GM23338 (cell line): ENCODE results near the gene CAMTA1. TPM values are rescaled to one million over a fixed set of nuclear protein-coding genes. Genes with fewer than 3 reads are reported as not detected.

ENCODE experiments used
- ATAC-seq: fragments of 200-7000 bp; cut with Tn5 transposase; 3 replicates; pipeline ENCODE4 v1.9.1; 2020
- DNase-seq: peaks from one replicate; pipeline ENCODE4 v3.0.0-alpha.2; 2015; ENCODE audit warnings: low spot score
- H2AFZ ChIP-seq: fragments of 200-600 bp; sonication (generic); 2 replicates; pipeline ENCODE4 v1.8.0; 2016; ENCODE audit warnings: antibody characterized with exemption, mild to moderate bottlenecking, moderate library complexity
- H3F3A ChIP-seq: fragments of 200-600 bp; sonication (generic); replicated peaks from 2 replicates; pipeline ENCODE4 v1.8.0; 2017; ENCODE audit warnings: antibody characterized with exemption, mixed run types, low read depth
- H3K27ac ChIP-seq: fragments of 200-600 bp; sonication (generic); 2 replicates; pipeline ENCODE4 v1.6.1; 2016; ENCODE audit warnings: low read depth
- H3K27me3 ChIP-seq: fragments of 200-600 bp; sonication (generic); 2 replicates; pipeline ENCODE4 v1.8.0; 2016; ENCODE audit warnings: mild to moderate bottlenecking, mixed run types, moderate library complexity; ENCODE audit not compliant: insufficient read depth
- H3K36me3 ChIP-seq: fragments of 200-600 bp; sonication (generic); 2 replicates; pipeline ENCODE4 v1.8.0; 2016; ENCODE audit warnings: mild to moderate bottlenecking; ENCODE audit not compliant: insufficient read depth
- H3K4me1 ChIP-seq: fragments of 200-600 bp; sonication (generic); 2 replicates; pipeline ENCODE4 v1.8.0; 2016; ENCODE audit warnings: mild to moderate bottlenecking, moderate library complexity; ENCODE audit not compliant: insufficient read depth
- H3K4me2 ChIP-seq: fragments of 200-600 bp; sonication (generic); 2 replicates; pipeline ENCODE4 v1.7.1; 2017; ENCODE audit warnings: mixed run types
- H3K4me3 ChIP-seq: fragments of 200-600 bp; sonication (generic); 2 replicates; pipeline ENCODE4 v1.6.1; 2016; ENCODE audit warnings: mixed run types
- H3K79me2 ChIP-seq: fragments of 200-600 bp; sonication (generic); replicated peaks from 2 replicates; pipeline ENCODE4 v1.8.0; 2017; ENCODE audit warnings: mild to moderate bottlenecking; ENCODE audit not compliant: insufficient read depth
- H3K9me2 ChIP-seq: fragments of 200-600 bp; sonication (generic); 2 replicates; pipeline ENCODE4 v1.8.0; 2017; ENCODE audit not compliant: insufficient read depth
- H4K20me1 ChIP-seq: fragments of 200-600 bp; sonication (generic); replicated peaks from 2 replicates; pipeline ENCODE4 v1.8.0; 2017; ENCODE audit warnings: mild to moderate bottlenecking; ENCODE audit not compliant: insufficient read depth
- H3K27ac Mint-ChIP-seq: 2 replicates; pipeline ENCODE4 v1.8.0; 2020; ENCODE audit warnings: inconsistent platforms, mild to moderate bottlenecking, moderate library complexity, mixed read lengths
- H3K27me3 Mint-ChIP-seq: 3 replicates; pipeline ENCODE4 v1.8.0; 2022; ENCODE audit warnings: low read depth, mild to moderate bottlenecking, moderate library complexity, mixed read lengths, inconsistent platforms; ENCODE audit not compliant: insufficient read depth, poor library complexity
- H3K36me3 Mint-ChIP-seq: 3 replicates; pipeline ENCODE4 v1.8.0; 2021; ENCODE audit warnings: low read depth, mild to moderate bottlenecking, inconsistent platforms, moderate library complexity, mixed read lengths
- H3K4me1 Mint-ChIP-seq: 3 replicates; pipeline ENCODE4 v1.8.0; 2020; ENCODE audit warnings: mild to moderate bottlenecking, inconsistent platforms, mixed read lengths
- H3K4me3 Mint-ChIP-seq: 3 replicates; pipeline ENCODE4 v1.8.0; 2021; ENCODE audit warnings: moderate library complexity, mild to moderate bottlenecking, inconsistent platforms, mixed read lengths
- H3K9me3 Mint-ChIP-seq: 3 replicates; pipeline ENCODE4 v1.8.0; 2020; ENCODE audit warnings: moderate library complexity, mild to moderate bottlenecking, inconsistent platforms, mixed read lengths
- CREB1 ChIP-seq: fragments of 250-450 bp; sonication (Bioruptor Pico); IDR thresholded peaks from 2 replicates; pipeline ENCODE4 v1.5.0; 2020; ENCODE audit warnings: low read depth, mild to moderate bottlenecking, moderate library complexity
- EZH2 ChIP-seq: fragments of 200-600 bp; sonication (generic); IDR thresholded peaks from one replicate; pipeline ENCODE4 v1.8.0; 2017; ENCODE audit warnings: antibody characterized with exemption, mild to moderate bottlenecking, low read depth; ENCODE audit not compliant: unreplicated experiment
- EZH2phosphoT487 ChIP-seq: fragments of 200-600 bp; sonication (generic); IDR thresholded peaks from one replicate; pipeline ENCODE4 v1.8.1; 2018; ENCODE audit warnings: antibody characterized with exemption; ENCODE audit not compliant: unreplicated experiment
- JUNB ChIP-seq: IDR thresholded peaks from one replicate; pipeline ENCODE4 v1.6.1; 2016; ENCODE audit warnings: antibody characterized with exemption; ENCODE audit not compliant: unreplicated experiment
- NANOG ChIP-seq: IDR thresholded peaks from 2 replicates; pipeline ENCODE4 v1.6.1; 2016; ENCODE audit warnings: antibody characterized with exemption, borderline replicate concordance
- POLR2AphosphoS5 ChIP-seq: IDR thresholded peaks from 2 replicates; pipeline ENCODE4 v1.6.1; 2016; ENCODE audit warnings: antibody characterized with exemption, low read depth
- ZNF114 ChIP-seq: fragments of 250-450 bp; sonication (Bioruptor Pico); IDR thresholded peaks from 2 replicates; pipeline ENCODE4 v1.5.0; 2020; ENCODE audit warnings: mild to moderate bottlenecking, moderate library complexity
- ZNF462 ChIP-seq: fragments of 250-450 bp; sonication (Bioruptor Pico); IDR thresholded peaks from 2 replicates; pipeline ENCODE4 v1.5.0; 2020; ENCODE audit warnings: mild to moderate bottlenecking, moderate library complexity
- polyA plus RNA-seq: library from polyadenylated mRNA; unstranded; fragments of >200 nt; fragmentation: Nextera tagmentation; extraction: Ambion mirVana; gene quantifications from 2 replicates; pipeline ENCODE4 v1.2.1, GENCODE V29; 2016
- total RNA-seq: library from RNA; depleted of rRNA; stranded (reverse); fragments of >200 nt; shearing (Covaris generic); gene quantifications from 2 replicates; pipeline ENCODE4 v1.2.3, GENCODE V29; 2014
- TF ChIP-seq, protein P1 (sequence below): IDR thresholded peaks from 2 replicates; pipeline ENCODE4 v1.6.1; 2016; ENCODE audit warnings: antibody characterized with exemption

The CAMTA1 gene
- total and polyA plus RNA-seq, 2 experiments from 2014 or later = 115 to 519 TPM

DNA sequence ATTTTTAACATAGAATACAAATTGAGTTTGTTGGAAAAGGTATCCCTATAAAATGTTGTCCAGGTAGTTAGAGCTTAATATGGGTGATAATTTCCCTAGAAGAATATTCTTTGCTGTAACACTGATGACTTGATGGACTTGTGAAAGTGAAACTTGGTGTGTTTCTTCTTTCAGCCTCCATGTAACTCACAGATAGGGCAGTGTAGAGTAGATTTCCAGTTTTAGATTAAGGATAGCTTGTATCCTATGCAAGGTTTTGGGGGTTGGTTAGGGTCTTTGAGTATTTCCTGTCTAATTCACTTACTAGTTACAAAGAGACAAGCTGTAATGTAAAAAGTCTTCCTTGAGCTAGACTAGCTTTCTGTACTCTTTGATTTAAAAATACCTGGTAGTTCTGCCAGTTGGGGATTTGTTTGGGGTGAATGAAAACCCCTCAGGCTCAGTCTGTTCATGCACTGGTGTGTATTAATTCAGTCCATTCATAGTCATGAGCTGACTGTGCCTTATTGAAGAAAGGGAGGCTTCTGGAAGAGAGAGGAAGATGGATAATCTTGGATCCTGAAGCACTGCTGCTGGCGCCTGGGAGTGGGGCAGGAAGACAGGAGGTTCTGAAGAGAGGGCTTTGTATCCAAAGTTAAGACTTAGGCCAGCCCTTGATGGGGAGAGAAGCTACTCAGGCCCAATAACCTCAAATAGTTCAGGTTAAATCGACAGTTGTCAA, 83.6 kb downstream of the CAMTA1 start:
- TF ChIP-seq POLR2AphosphoS5 (no peak), ZNF462 (CRISPR knock-in tag) (no peak), NANOG (no peak), CREB1 (no peak), EZH2 (no peak), EZH2phosphoT487 (no peak), ZNF114 (CRISPR knock-in tag) (no peak), JUNB (no peak)
- TF ChIP-seq, protein P1, sequence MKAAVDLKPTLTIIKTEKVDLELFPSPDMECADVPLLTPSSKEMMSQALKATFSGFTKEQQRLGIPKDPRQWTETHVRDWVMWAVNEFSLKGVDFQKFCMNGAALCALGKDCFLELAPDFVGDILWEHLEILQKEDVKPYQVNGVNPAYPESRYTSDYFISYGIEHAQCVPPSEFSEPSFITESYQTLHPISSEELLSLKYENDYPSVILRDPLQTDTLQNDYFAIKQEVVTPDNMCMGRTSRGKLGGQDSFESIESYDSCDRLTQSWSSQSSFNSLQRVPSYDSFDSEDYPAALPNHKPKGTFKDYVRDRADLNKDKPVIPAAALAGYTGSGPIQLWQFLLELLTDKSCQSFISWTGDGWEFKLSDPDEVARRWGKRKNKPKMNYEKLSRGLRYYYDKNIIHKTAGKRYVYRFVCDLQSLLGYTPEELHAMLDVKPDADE = no peak
- Histone ChIP-seq H3F3A (no peaks in the 10 kb centered on the region), H3K79me2 (peaks cover 48% of the 10 kb centered on the region), H3K36me3 (no peaks in the 10 kb centered on the region), H4K20me1 (0 out of 2 replicates have a peak, but pooled peaks cover 5% of the 10 kb centered on the region), H3K27me3 (no peaks in the 10 kb centered on the region), H3K4me3 (no peak overlapping the region), H3K27ac (0 out of 2 replicates have a peak overlapping the region, but pooled peaks have one; percentile 41), H2AFZ (no peak overlapping the region), H3K9me2 (no peaks in the 10 kb centered on the region), H3K4me2 (peak overlapping the region; percentile 53), H3K4me1 (peaks cover 51% of the 10 kb centered on the region)
- Mint-ChIP-seq H3K9me3 (no peaks in the 10 kb centered on the region), H3K4me1 (peaks cover 56% of the 10 kb centered on the region), H3K36me3 (no peaks in the 10 kb centered on the region), H3K27me3 (no peaks in the 10 kb centered on the region), H3K27ac (peak overlapping the region; percentile 89), H3K4me3 (no peak overlapping the region)
- no peak for DNase-seq
- ATAC-seq = no peak
